ENCODE results near the gene FBXL4.

The FBXL4 gene

GRCh38 chr6:98824162-98824901 is 123.4 kb downstream of the FBXL4 start:
- no peak for FAIRE-seq

DNA sequence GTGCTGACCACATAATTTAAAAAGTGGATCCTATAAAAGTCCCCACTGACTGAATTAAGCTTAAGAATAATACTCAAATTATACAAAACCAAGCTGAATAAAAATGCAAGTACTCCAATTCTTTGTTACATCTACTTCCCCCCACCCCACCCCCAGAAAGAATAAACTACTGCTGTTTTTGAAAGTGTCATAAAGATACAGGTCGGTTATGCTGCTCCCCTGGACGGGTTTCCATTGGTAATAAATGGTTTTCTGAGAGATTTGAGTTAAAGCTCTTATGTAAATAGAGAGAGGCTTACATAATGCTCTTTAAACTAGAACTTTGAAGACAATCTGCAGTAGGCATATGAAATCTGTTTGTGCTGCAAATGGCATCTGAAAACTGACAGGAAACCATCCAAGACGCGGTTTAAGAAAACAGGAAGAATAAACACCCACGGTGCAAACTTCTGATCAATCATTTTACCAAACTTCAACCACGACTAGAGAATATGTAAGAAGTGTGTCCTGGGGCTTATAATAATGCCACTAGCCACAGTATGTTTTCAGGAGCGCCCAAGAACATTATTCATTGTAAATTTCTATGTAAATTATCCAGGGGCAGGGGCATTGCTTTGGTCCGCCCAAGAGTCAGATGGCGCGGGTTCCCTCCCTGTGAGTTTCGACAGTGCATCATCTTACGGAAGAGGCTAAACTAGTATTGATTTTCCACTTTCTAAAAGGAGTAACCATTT is 124.2 kb downstream of the FBXL4 start:
- FAIRE-seq: no peak

DNA sequence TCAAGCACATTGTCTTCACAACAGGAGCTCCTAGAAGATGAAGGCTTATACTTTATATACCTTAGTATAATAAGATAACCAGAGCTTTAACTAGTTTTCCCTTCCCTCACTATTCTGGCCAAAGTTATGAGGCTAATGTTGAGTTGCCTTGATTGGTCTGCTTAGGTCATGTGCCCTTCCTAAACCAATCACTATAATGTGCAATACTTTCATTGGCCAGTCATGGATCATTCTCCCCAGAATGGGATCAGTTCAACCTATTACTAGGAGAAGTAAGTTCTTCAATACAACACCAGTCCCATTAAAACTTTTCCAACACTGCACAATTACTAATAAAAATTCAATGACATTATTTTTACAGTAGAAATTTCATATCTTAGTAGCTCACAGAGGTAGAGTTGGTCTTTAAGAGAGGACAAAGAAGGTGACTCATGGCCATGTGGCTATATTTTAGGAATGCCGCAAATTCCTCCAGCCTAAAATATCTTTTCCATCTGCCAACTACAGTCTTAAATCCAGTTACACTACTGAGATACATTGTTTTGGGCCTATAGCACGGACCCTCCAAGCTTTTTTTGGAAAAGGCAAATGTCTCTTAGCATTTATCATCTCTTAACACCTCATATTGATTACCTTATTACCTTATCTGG is 125.9 kb downstream of the FBXL4 start:
- FAIRE-seq: no peak
